K562 (cell line): ENCODE results near the gene DHX57. TPM values are rescaled to one million over a fixed set of nuclear protein-coding genes. Genes with fewer than 3 reads are reported as not detected.

Source experiments
- ATAC-seq: fragments of 200-7000 bp; cut with Tn5 transposase; 3 replicates; pipeline ENCODE4 v1.9.1; 2020; ENCODE audit warnings: moderate library complexity
- BruUV-seq: library from RNA; stranded (reverse); fragments of 400-500 nt; replicated peaks from 2 replicates; lab custom pipeline; 2021; lab: Mats Ljungman, UMichigan
- CTCF ChIA-PET: fragments of 300-600 bp; formaldehyde crosslinking; extraction: SDS; loops from one replicate; lab custom pipeline; 2021; ENCODE audit warnings: low intra/inter-chr PET ratio; lab: Yijun Ruan, JAX
- POLR2A ChIA-PET: fragments of 300-600, 350-650 bp; sonication (Branson Sonifier 250); formaldehyde crosslinking; extraction: SDS; loops from one replicate; lab custom pipeline; 2021; ENCODE audit warnings: antibody characterized with exemption, inconsistent platforms; lab: Yijun Ruan, JAX
- DNase-seq, 4 experiments: peaks; one replicate each; pipeline versions ENCODE4 v3.0.0 to v3.0.0-alpha.2; 2011 to 2018; ENCODE audit warnings: low spot score in 3 of 4, mixed read lengths in 3 of 4; ENCODE audit errors: extremely low read depth in 1 of 4
- FAIRE-seq: peaks from 2 replicates; lab custom pipeline; 2011; peaks lifted over from hg19 to GRCh38; lab: Jason Lieb, UNC
- H2AFZ ChIP-seq: 2 replicates; pipeline ENCODE4 v1.6.0; 2011; ENCODE audit warnings: low read depth, low read length, control low read depth, inconsistent platforms
- H3K27ac ChIP-seq: fragments of 200-600 bp; 3 replicates; pipeline ENCODE4 v1.8.0; 2011; ENCODE audit warnings: low read depth, mild to moderate bottlenecking, control low read depth, inconsistent platforms, low read length, moderate library complexity, mixed read lengths; ENCODE audit errors: extremely low read depth
- H3K27me3 ChIP-seq, 2 experiments: fragments of 300-600 bp in 1 of 2; 2 replicates in 1 of 2; 3 replicates in 1 of 2; pipeline versions ENCODE4 v1.6.0 to v1.8.0; 2011; ENCODE audit warnings: inconsistent platforms in 2 of 2, low read length in 2 of 2, mild to moderate bottlenecking in 1 of 2, mixed read lengths in 1 of 2, moderate library complexity in 1 of 2; ENCODE audit not compliant: control insufficient read depth in 2 of 2, insufficient read depth in 2 of 2
- H3K36me3 ChIP-seq: fragments of 300-600 bp; 3 replicates; pipeline ENCODE4 v1.8.0; 2011; ENCODE audit warnings: mild to moderate bottlenecking, low read length, inconsistent platforms; ENCODE audit not compliant: control insufficient read depth, insufficient read depth
- H3K4me1 ChIP-seq, 2 experiments: fragments of 200-600 bp in 1 of 2; replicated peaks in 1 of 2; 2 replicates in 1 of 2; 3 replicates in 1 of 2; pipeline versions ENCODE4 v1.5.1 to v1.8.0; 2011; ENCODE audit warnings: inconsistent platforms in 2 of 2, low read length in 2 of 2, mild to moderate bottlenecking in 1 of 2, mixed read lengths in 1 of 2, moderate library complexity in 1 of 2; ENCODE audit not compliant: control insufficient read depth in 2 of 2, insufficient read depth in 2 of 2
- H3K4me2 ChIP-seq: 2 replicates; pipeline ENCODE4 v1.6.1; 2011; ENCODE audit warnings: low read length, control low read depth, inconsistent platforms, mixed read lengths; ENCODE audit not compliant: insufficient read depth
- H3K4me3 ChIP-seq: fragments of 200-600 bp; sonication (generic), shearing (Covaris generic); 2 replicates; pipeline ENCODE4 v1.5.1; 2016; ENCODE audit warnings: control low read depth, inconsistent platforms
- H3K79me2 ChIP-seq: fragments of 200-600 bp; 3 replicates; pipeline ENCODE4 v1.8.0; 2011; ENCODE audit warnings: low read length, inconsistent platforms; ENCODE audit not compliant: control insufficient read depth, insufficient read depth
- H3K9ac ChIP-seq, 2 experiments: 2 replicates each; pipeline versions ENCODE4 v1.6.0 to v1.6.1; 2011; ENCODE audit warnings: low read depth in 2 of 2, low read length in 2 of 2, control low read depth in 1 of 2, inconsistent platforms in 1 of 2, mild to moderate bottlenecking in 1 of 2, mixed read lengths in 1 of 2; ENCODE audit not compliant: insufficient read depth in 1 of 2
- H3K9me1 ChIP-seq: one replicate; pipeline ENCODE4 v1.6.0; 2011; ENCODE audit warnings: inconsistent platforms, mild to moderate bottlenecking, low read length, moderate library complexity; ENCODE audit not compliant: control insufficient read depth, insufficient read depth
- H3K9me3 ChIP-seq: replicated peaks from 2 replicates; pipeline ENCODE4 v1.5.1; 2011; ENCODE audit warnings: low read depth, low read length, inconsistent platforms; ENCODE audit not compliant: control insufficient read depth, insufficient read depth
- H4K20me1 ChIP-seq: replicated peaks from 2 replicates; pipeline ENCODE4 v1.6.1; 2011; ENCODE audit warnings: low read length, inconsistent platforms, mixed read lengths; ENCODE audit not compliant: control insufficient read depth, insufficient read depth
- CBFA2T2 ChIP-seq: fragments of 450-650 bp; conservative IDR thresholded peaks from 2 replicates; pipeline ENCODE4 v1.6.1; 2017; ENCODE audit warnings: mild to moderate bottlenecking
- HDAC1 ChIP-seq, 2 experiments: fragments of 450-650 bp; IDR thresholded peaks; 2 replicates each; pipeline ENCODE4 v1.6.1; 2016 to 2017; ENCODE audit warnings: inconsistent platforms in 1 of 2, mild to moderate bottlenecking in 1 of 2, moderate library complexity in 1 of 2
- KDM1A ChIP-seq, 2 experiments: fragments of 450-650 bp; IDR thresholded peaks; 2 replicates each; pipeline ENCODE4 v1.6.1; 2016; ENCODE audit warnings: mild to moderate bottlenecking in 2 of 2
- LARP7 ChIP-seq: fragments of 450-650 bp; IDR thresholded peaks from 2 replicates; pipeline ENCODE4 v1.6.1; 2016
- LEF1 ChIP-seq: fragments of 450-650 bp; IDR thresholded peaks from 2 replicates; pipeline ENCODE4 v1.6.1; 2016; ENCODE audit warnings: mild to moderate bottlenecking
- NFE2L1 ChIP-seq: fragments of 450-650 bp; IDR thresholded peaks from 2 replicates; pipeline ENCODE4 v1.6.1; 2016; ENCODE audit warnings: missing genetic modification characterization, low read depth, mild to moderate bottlenecking, missing compliant biosample characterization, moderate library complexity, borderline replicate concordance
- NFIC ChIP-seq: fragments of 450-650 bp; IDR thresholded peaks from 2 replicates; pipeline ENCODE4 v1.6.1; 2017; ENCODE audit warnings: mild to moderate bottlenecking, inconsistent platforms
- TBP ChIP-seq: optimal IDR thresholded peaks from 2 replicates; pipeline ENCODE3; 2011; ENCODE audit warnings: low read depth, low read length, improper control_type of control experiment
- TCFL5 ChIP-seq: fragments of 250-450 bp; sonication (Bioruptor Pico); conservative IDR thresholded peaks from 2 replicates; pipeline ENCODE4 v1.6.1; 2021; ENCODE audit warnings: mild to moderate bottlenecking, moderate library complexity, matching md5 sums
- U2AF2 ChIP-seq: fragments of 200-400 bp; formaldehyde crosslinking; optimal IDR thresholded peaks from 2 replicates; pipeline ENCODE3; 2017; ENCODE audit warnings: low read depth, mild to moderate bottlenecking, low read length
- XRCC4 ChIP-seq: IDR thresholded peaks from one replicate; pipeline ENCODE4 v1.6.1; 2011; ENCODE audit not compliant: insufficient read depth, insufficient read length; ENCODE audit errors: extremely low read depth
- ZNF431 ChIP-seq: sonication (generic); formaldehyde crosslinking; IDR thresholded peaks from 2 replicates; pipeline ENCODE4 v1.8.0; 2022; ENCODE audit warnings: mild to moderate bottlenecking, missing genetic modification reagents
- ZNF77 ChIP-seq: fragments of 250-450 bp; sonication (Bioruptor Pico); IDR thresholded peaks from 2 replicates; pipeline ENCODE4 v1.5.0; 2020
- ZNF79 ChIP-seq: fragments of 250-450 bp; sonication (Bioruptor Pico); IDR thresholded peaks from 2 replicates; pipeline ENCODE4 v1.4.0; 2020; ENCODE audit warnings: low read depth, mild to moderate bottlenecking, moderate library complexity
- WGBS: fragments of 100-300 bp; shearing (Covaris generic); methylation state at CpG from one replicate; pipeline ENCODE4 v1.1.6; 2016; ENCODE audit warnings: low coverage, mixed read lengths; ENCODE audit not compliant: insufficient coverage; ENCODE audit errors: missing lambda C conversion rate; 5-methylcytosine and 5-hydroxymethylcytosine counted together
- in situ Hi-C: fragments of 300-500 bp; cut with MboI; formaldehyde crosslinking; loops from 4 replicates; pipeline ENCODE4 v1.15.0; 2018; ENCODE audit warnings: inconsistent platforms, mixed read lengths
- intact Hi-C: fragments of 100-400 bp; cut with micrococcal nuclease; formaldehyde crosslinking; loops from 2 replicates; pipeline ENCODE4 v1.14.2; 2022
- polyA plus RNA-seq, 8 experiments: library from polyadenylated mRNA; depleted of rRNA in 4 of 8; stranded (reverse) in 5 of 8; unstranded in 3 of 8; fragments of >200 nt; fragmentation: Nextera tagmentation in 2 of 8; fragmentation: Illumina TruSeq in 1 of 8; extraction: Ambion mirVana in 2 of 8; extraction: Trizol in 1 of 8; gene quantifications; 2 replicates each; pipeline versions ENCODE4 v1.2.1 to v1.2.3, GENCODE V29; 2011 to 2014; ENCODE audit warnings: inconsistent platforms in 1 of 8, missing spikeins in 1 of 8
- total RNA-seq, 7 experiments: library from RNA; depleted of rRNA in 6 of 7; stranded (reverse); fragments of >200 nt in 6 of 7; fragmentation: Illumina TruSeq in 2 of 7; extraction: Trizol in 2 of 7; gene quantifications; 2 replicates each; pipeline versions ENCODE4 v1.2.1 to v1.2.3, GENCODE V29; 2011 to 2021; ENCODE audit warnings: low replicate concordance in 1 of 7
- TF ChIP-seq, protein P1 (sequence below): fragments of 250-450 bp; sonication (Bioruptor Pico); IDR thresholded peaks from 2 replicates; pipeline ENCODE4 v1.8.0; 2022; ENCODE audit warnings: moderate library complexity, mild to moderate bottlenecking, inconsistent platforms

Gene DHX57
- total and polyA plus RNA-seq, 9 of the 15 experiments (the other 6 are each of a cell fraction or from before 2014, with no cell fraction given), result 7.4 to 23.6 (median 17.9) TPM

GRCh38 chr2:38771632-38772031 lies 104.1 kb downstream of the DHX57 start:
- no peaks in the 10 kb centered on the region for H3K9me1 ChIP-seq
- no peak for ATAC-seq
- 29% methylated on average over 5 of the region's 5 CpGs for WGBS
- 0 out of 2 replicates have a peak overlapping the region, but pooled peaks have one; percentile 50 for H2AFZ ChIP-seq
- H4K20me1 ChIP-seq, result no peaks in the 10 kb centered on the region
- in situ Hi-C loops, result no loop called here
- BruUV-seq, result no TSS peak
- no peak overlapping the region for H3K9ac ChIP-seq
- H3K27me3 ChIP-seq, result no peaks in the 10 kb centered on the region
- POLR2A ChIA-PET, result interaction anchor here (5.0 kb wide), 1 partner anchor 20 kb away, joined by 65 read pairs; the partner anchor contains the start of gene SRSF7
- no peak overlapping the region for H3K27ac ChIP-seq
- H3K4me1 ChIP-seq, result peaks cover 3 to 5% of the 10 kb centered on the region in 2 experiments; a peak in 3 of 5 replicates
- H3K9me3 ChIP-seq, result no peaks in the 10 kb centered on the region
- H3K4me3 ChIP-seq, result no peak overlapping the region
- intact Hi-C loops, result no loop called here
- H3K4me2 ChIP-seq, result no peak overlapping the region
- TF ChIP-seq U2AF2, result no peak
- TF ChIP-seq ZNF431 (CRISPR knock-in tag), result no peak
- TF ChIP-seq LEF1, result no peak
- no peak for TF ChIP-seq KDM1A (IDR thresholded peaks at IDR 0.05)
- TF ChIP-seq NFE2L1 (tag), result no peak
- TF ChIP-seq, all 486 proteins: peak for 0
- CTCF ChIA-PET, result no interaction called here
- H3K36me3 ChIP-seq, result no peaks in the 10 kb centered on the region
- no peaks in the 10 kb centered on the region for H3K79me2 ChIP-seq
- DNase-seq, result no peak
- no peak for FAIRE-seq

DNA sequence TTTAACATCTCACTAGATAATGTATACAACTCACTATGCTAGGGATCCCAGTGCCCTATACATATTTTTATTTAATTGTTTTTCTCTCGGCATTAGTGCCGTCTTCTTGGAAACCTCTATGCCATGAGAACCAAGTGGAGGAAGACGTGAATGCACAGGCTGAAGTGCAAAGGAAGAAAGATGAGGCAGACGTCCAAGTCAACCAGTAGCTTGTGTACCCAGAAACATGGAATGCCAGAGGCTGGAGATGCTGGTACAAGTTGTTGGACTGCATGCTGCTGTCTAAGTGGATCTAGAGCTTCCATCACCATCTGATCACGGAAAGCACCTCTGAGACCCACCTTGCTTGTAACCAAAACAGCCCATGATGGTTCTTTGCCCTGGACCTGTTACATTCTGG lies 110.2 kb downstream of the DHX57 start:
- H3K9ac ChIP-seq, result no peak overlapping the region
- DNase-seq, result no peak
- H3K79me2 ChIP-seq, result no peaks in the 10 kb centered on the region
- TF ChIP-seq ZNF79 (CRISPR knock-in tag), result no peak
- no peak for TF ChIP-seq XRCC4
- no peak for TF ChIP-seq NFIC
- TF ChIP-seq TBP, result no peak
- TF ChIP-seq TCFL5 (CRISPR knock-in tag), result no peak
- TF ChIP-seq, protein P1, sequence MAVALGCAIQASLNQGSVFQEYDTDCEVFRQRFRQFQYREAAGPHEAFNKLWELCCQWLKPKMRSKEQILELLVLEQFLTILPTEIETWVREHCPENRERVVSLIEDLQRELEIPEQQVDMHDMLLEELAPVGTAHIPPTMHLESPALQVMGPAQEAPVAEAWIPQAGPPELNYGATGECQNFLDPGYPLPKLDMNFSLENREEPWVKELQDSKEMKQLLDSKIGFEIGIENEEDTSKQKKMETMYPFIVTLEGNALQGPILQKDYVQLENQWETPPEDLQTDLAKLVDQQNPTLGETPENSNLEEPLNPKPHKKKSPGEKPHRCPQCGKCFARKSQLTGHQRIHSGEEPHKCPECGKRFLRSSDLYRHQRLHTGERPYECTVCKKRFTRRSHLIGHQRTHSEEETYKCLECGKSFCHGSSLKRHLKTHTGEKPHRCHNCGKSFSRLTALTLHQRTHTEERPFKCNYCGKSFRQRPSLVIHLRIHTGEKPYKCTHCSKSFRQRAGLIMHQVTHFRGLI (CRISPR knock-in tag), result no peak
- no peak for TF ChIP-seq HDAC1 (IDR thresholded peaks at IDR 0.05)
- no peak for TF ChIP-seq ZNF77 (CRISPR knock-in tag)
- TF ChIP-seq CBFA2T2, result no peak
- no peak for TF ChIP-seq LARP7
- in situ Hi-C loops, result no loop called here
- no peak overlapping the region for H3K4me2 ChIP-seq
- no peak overlapping the region for H2AFZ ChIP-seq
- BruUV-seq, result no TSS peak
- H3K4me1 ChIP-seq, result no peaks in the 10 kb centered on the region
- H3K27me3 ChIP-seq, result no peaks in the 10 kb centered on the region
- no peaks in the 10 kb centered on the region for H3K36me3 ChIP-seq
- no peaks in the 10 kb centered on the region for H4K20me1 ChIP-seq
- intact Hi-C loops, result no loop called here
- H3K27ac ChIP-seq, result no peak overlapping the region
- no peak overlapping the region for H3K4me3 ChIP-seq
- ATAC-seq, result no peak
- WGBS, result 44% methylated on average over 5 of the region's 5 CpGs
- FAIRE-seq, result no peak
- ChIA-PET CTCF (no interaction called here), POLR2A (interaction anchor here (9.0 kb wide), 1 partner anchor 14 kb away, joined by 107 read pairs; the partner anchor contains the start of gene SRSF7)
- no peaks in the 10 kb centered on the region for H3K9me1 ChIP-seq
- H3K9me3 ChIP-seq, result no peaks in the 10 kb centered on the region
